ENCODE data around the gene LAMA3. TPM values are rescaled to one million over a fixed set of nuclear protein-coding genes. Genes with fewer than 3 reads are reported as not detected.
A peak's percentile ranks its signal among the peaks of the same experiment; 100 is the strongest.

The LAMA3 gene
- total and polyA plus RNA-seq, 2 donors (not counting 1 experiment from before 2014, with no cell fraction given): 0.75 to 13.2 TPM

DNA sequence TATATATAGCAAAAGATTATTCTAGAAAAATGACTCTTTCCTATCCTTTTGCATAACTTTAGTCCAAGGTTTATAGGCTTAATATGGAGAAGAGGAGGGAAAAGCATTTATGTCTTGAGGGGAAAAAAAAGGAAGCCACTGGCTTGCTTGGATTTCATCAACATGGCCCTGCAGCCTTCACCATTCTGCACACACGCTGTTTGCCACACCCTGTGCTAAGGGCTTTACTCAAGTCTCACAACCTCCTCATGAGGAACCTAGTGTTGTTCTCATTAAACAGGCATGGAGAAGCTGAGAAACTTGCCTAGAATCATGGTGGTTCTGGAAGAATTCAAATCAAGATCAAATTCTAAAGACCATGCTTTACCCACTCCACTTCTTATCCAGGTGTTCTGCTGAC, 208.0 kb downstream of the LAMA3 start:
- Histone ChIP-seq H3K4me3 (replicated peaks in 1 of 4; ENCODE audit: control extremely low read depth in 1 of 4, insufficient read depth in 1 of 4, low read depth in 3 of 4, low read length in 4 of 4) (no peak overlapping the region), H3K36me3 (ENCODE audit: control insufficient read depth, insufficient read depth, low read length) (no peaks in the 10 kb centered on the region), H3K27me3 (ENCODE audit: control insufficient read depth, insufficient read depth, low read length) (no peaks in the 10 kb centered on the region), H3K9ac (ENCODE audit: insufficient read depth, low read length) (no peak overlapping the region), H3K9me3 (ENCODE audit: control insufficient read depth, insufficient read depth, low read depth, low read length) (no peaks in the 10 kb centered on the region), H3K79me2 (ENCODE audit: control insufficient read depth, insufficient read depth, low read length) (no peaks in the 10 kb centered on the region), H2AFZ (ENCODE audit: low read length) (no peak overlapping the region), H3K27ac (ENCODE audit: insufficient read depth, low read length) (no peak overlapping the region), H4K20me1 (ENCODE audit: control insufficient read depth, extremely low read depth, insufficient read depth, low read length) (no peaks in the 10 kb centered on the region), H3K4me2 (ENCODE audit: extremely low read depth, insufficient read depth, low read length) (no peak overlapping the region), H3K4me1 (ENCODE audit: control insufficient read depth, extremely low read depth, insufficient read depth, low read length) (no peaks in the 10 kb centered on the region)
- no peak for DNase-seq (ENCODE audit: low read depth in 2 of 2)
- no peak for TF ChIP-seq EZH2 (IDR thresholded peaks at IDR 0.05; ENCODE audit: low read length, missing control alignments)
- TF ChIP-seq, protein P1, sequence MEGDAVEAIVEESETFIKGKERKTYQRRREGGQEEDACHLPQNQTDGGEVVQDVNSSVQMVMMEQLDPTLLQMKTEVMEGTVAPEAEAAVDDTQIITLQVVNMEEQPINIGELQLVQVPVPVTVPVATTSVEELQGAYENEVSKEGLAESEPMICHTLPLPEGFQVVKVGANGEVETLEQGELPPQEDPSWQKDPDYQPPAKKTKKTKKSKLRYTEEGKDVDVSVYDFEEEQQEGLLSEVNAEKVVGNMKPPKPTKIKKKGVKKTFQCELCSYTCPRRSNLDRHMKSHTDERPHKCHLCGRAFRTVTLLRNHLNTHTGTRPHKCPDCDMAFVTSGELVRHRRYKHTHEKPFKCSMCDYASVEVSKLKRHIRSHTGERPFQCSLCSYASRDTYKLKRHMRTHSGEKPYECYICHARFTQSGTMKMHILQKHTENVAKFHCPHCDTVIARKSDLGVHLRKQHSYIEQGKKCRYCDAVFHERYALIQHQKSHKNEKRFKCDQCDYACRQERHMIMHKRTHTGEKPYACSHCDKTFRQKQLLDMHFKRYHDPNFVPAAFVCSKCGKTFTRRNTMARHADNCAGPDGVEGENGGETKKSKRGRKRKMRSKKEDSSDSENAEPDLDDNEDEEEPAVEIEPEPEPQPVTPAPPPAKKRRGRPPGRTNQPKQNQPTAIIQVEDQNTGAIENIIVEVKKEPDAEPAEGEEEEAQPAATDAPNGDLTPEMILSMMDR (conservative IDR thresholded peaks at IDR 0.05 in 1 of 2, IDR thresholded peaks at IDR 0.05 in 1 of 2; ENCODE audit: low read depth in 1 of 2, low read length in 2 of 2): no peak

DNA sequence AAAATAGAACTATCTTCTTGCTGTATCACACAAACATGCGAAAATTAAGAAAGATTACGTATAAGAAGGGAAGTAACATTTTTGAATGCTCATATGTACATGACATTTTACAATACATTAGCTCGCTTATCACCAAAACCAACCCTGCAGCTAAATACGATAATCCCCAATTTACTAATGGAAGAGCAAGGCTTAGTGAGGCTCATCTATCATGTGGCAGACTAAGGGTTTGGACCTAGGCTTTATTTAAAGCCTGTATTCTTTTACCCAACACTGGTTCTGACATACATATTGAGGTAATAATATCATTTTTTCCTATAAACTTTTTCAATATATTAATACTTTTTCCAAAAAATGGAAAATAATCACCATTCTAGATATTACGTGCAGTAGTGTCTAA, 208.5 kb downstream of the LAMA3 start:
- no peak overlapping the region for H3K4me2 ChIP-seq (ENCODE audit: extremely low read depth, insufficient read depth, low read length)
- no peaks in the 10 kb centered on the region for H3K79me2 ChIP-seq (ENCODE audit: control insufficient read depth, insufficient read depth, low read length)
- no peaks in the 10 kb centered on the region for H4K20me1 ChIP-seq (ENCODE audit: control insufficient read depth, extremely low read depth, insufficient read depth, low read length)
- H3K27me3 ChIP-seq (ENCODE audit: control insufficient read depth, insufficient read depth, low read length): no peaks in the 10 kb centered on the region
- no peaks in the 10 kb centered on the region for H3K36me3 ChIP-seq (ENCODE audit: control insufficient read depth, insufficient read depth, low read length)
- no peaks in the 10 kb centered on the region for H3K9me3 ChIP-seq (ENCODE audit: control insufficient read depth, insufficient read depth, low read depth, low read length)
- no peak overlapping the region for H3K27ac ChIP-seq (ENCODE audit: insufficient read depth, low read length)
- no peak overlapping the region for H3K9ac ChIP-seq (ENCODE audit: insufficient read depth, low read length)
- DNase-seq (ENCODE audit: low read depth in 2 of 2): no peak
- H2AFZ ChIP-seq (ENCODE audit: low read length): no peak overlapping the region
- no peak overlapping the region for H3K4me3 ChIP-seq (replicated peaks in 1 of 4; ENCODE audit: control extremely low read depth in 1 of 4, insufficient read depth in 1 of 4, low read depth in 3 of 4, low read length in 4 of 4)
- no peaks in the 10 kb centered on the region for H3K4me1 ChIP-seq (ENCODE audit: control insufficient read depth, extremely low read depth, insufficient read depth, low read length)
- TF ChIP-seq EZH2 (IDR thresholded peaks at IDR 0.05; ENCODE audit: low read length, missing control alignments): no peak
- TF ChIP-seq, protein P1 (conservative IDR thresholded peaks at IDR 0.05 in 1 of 2, IDR thresholded peaks at IDR 0.05 in 1 of 2; ENCODE audit: low read depth in 1 of 2, low read length in 2 of 2): no peak

DNA sequence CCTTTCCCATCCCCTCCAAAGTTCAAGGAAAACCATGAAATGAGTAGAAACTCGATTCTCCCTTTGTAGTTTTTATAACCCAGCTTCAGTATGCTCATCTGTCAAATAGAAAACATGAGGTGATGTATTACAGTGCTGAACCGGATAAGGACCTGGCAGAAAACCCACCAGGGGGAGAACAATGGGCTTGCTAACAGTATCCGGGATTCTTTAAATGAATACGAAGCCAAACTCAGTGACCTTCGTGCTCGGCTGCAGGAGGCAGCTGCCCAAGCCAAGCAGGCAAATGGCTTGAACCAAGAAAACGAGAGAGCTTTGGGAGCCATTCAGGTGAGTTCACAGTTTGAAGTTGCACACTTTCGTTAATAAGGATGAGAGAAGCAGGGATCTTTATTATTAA, 211.7 kb downstream of the LAMA3 start:
- no peak for TF ChIP-seq EZH2 (IDR thresholded peaks at IDR 0.05; ENCODE audit: low read length, missing control alignments)
- Histone ChIP-seq H2AFZ (ENCODE audit: low read length) (no peak overlapping the region), H3K9me3 (ENCODE audit: control insufficient read depth, insufficient read depth, low read depth, low read length) (no peaks in the 10 kb centered on the region), H3K4me1 (ENCODE audit: control insufficient read depth, extremely low read depth, insufficient read depth, low read length) (no peaks in the 10 kb centered on the region), H3K4me2 (ENCODE audit: extremely low read depth, insufficient read depth, low read length) (no peak overlapping the region), H3K27me3 (ENCODE audit: control insufficient read depth, insufficient read depth, low read length) (no peaks in the 10 kb centered on the region), H3K27ac (ENCODE audit: insufficient read depth, low read length) (no peak overlapping the region), H3K36me3 (ENCODE audit: control insufficient read depth, insufficient read depth, low read length) (no peaks in the 10 kb centered on the region), H4K20me1 (ENCODE audit: control insufficient read depth, extremely low read depth, insufficient read depth, low read length) (no peaks in the 10 kb centered on the region), H3K9ac (ENCODE audit: insufficient read depth, low read length) (no peak overlapping the region), H3K79me2 (ENCODE audit: control insufficient read depth, insufficient read depth, low read length) (no peaks in the 10 kb centered on the region), H3K4me3 (replicated peaks in 1 of 4; ENCODE audit: control extremely low read depth in 1 of 4, insufficient read depth in 1 of 4, low read depth in 3 of 4, low read length in 4 of 4) (no peak overlapping the region)
- peak in 1 of 2 donors; percentile 63 for DNase-seq (ENCODE audit: low read depth in 2 of 2)
